HUDEP-2 (cell line): ENCODE results near the gene FXYD5.
A peak's percentile ranks its signal among the peaks of the same experiment; 100 is the strongest.
"Not testable (repeated sequence)": the region's sequence is repeated elsewhere in the genome, so short reads cannot be mapped to it uniquely, and the experiment has no call there.

Experiments used
- DNase-seq, 76 experiments: peaks; one replicate each; lab custom pipeline; 2025; ENCODE audit not compliant: unreplicated experiment in 76 of 76; lab: John Stamatoyannopoulos, UW

Gene FXYD5

DNA sequence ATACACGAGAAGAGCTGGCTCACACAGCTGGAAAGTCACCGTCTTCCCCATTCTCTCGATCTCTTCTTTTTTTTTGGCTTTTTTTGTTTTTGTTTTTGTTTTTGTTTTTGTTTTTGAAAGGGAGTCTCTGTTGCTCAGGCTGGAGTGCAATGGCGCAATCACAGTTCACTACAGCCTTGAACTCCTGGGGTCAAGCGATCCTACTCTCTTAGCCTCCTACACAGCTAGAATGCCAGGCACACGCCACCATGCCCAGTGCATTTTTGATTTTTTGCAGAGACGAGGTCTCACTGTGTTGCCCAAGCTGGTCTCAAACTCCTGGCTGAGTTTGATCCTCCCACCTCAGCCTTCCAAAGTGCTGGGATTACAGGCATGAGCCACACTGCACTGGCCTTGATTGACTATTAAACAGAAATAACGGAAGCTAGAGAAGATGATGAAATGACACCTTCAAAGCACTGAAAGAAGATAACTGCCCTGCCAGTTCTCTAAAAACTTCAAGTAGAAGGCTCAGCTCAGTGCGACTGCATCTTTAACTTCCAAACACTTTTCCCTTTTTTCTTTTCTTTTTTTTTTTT lies 34.9 kb upstream of the FXYD5 start:
- DNase-seq = no peak

GRCh38 chr19:35120492-35120891 lies 34.0 kb upstream of the FXYD5 start:
- no peak for DNase-seq

DNA sequence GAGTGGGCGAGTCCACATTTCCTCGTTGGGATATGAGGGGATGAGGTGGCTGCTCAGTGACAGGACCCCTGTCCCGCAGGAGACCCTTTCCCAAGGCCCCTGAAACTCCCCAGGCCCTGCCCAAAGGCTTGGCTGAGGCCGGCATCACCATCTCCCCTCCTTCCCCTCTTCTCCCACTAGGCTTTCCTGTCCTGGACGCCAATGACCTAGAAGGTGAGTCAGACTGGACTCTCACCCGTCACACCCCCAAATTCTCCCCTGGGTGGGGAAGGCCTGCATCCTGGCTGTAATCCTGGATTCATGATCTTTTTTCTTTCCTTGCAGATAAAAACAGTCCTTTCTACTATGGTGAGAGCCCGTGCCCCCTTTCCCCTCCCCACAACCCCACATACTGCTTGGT lies 33.6 kb upstream of the FXYD5 start:
- no peak for DNase-seq

GRCh38 chr19:35122687-35123551 lies 31.6 kb upstream of the FXYD5 start:
- DNase-seq = no peak

- peak in 37 of 76 experiments; percentile 16 to 66 (median 37) for DNase-seq
Observed at GRCh38 chr19:35123573-35123972, 31.0 kb upstream of the FXYD5 start.

DNA sequence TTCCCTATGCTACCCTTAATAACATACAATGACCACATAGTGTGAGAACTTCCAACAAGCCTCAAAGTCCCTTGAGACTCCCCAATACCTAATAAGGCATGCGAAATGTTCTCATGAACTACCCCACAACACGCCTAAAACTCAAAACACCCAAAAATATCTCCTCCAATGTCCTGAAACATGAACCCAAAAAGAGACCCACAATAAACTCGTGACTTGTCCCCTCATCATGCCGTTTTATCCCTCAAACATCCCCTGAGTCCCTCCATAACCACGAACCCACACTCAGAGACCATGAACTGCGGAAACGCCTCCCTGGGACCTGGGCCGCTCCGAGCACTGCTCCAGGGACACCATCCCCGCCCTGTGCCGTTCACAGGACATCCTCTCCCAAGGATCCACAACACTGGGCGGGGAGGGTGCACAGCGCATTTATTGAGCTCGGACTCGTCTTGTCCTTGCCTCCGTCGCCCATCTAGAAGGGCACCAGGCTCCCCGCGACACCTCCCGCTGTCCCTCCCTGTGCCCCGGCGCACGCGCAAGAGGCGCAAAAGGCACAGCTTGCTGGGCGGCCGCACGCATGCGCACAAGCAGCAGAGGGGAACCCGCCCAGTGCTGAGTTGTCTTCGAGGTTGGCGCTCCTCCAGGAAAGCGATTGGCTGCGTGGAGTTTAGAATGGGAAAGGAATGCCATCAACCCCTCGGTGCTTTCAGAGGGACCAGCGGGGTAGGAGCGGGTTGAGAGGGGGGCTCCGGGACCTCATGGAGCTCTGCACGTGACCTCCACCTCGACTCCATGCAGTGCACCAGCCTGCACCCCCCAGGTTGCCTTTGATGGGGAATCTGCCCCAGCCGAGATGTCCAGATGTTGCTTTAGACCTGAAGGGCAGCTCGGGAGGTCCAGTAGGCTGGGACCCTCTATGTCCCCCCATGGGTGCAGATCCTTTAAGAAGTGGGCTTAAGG lies 30.2 kb upstream of the FXYD5 start:
- DNase-seq = peak; percentile 71 to 98 (median 94)

DNA sequence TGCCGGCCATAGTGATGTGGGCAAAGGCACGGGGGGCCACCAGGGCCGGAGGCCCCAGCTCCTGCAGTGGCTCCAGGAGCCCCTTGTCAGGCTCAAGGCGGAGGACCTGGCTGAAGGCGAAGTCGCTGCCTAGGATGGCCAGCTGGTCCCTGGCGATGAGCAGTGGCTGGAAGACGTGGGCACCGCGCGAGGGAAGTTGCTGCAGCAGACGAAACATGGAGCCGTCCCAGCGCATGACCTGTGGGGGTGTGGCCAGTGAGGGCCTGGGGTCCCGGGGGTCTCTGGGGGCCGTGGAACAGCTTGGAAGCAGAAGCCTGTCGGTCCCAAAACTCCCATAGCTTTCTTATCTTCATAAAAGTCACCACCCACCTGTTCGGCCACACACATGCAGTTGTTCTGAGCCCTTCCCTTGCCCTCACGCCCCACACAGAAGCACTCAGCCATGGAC lies 29.2 kb upstream of the FXYD5 start:
- DNase-seq = no peak

GRCh38 chr19:35125749-35126623 lies 28.5 kb upstream of the FXYD5 start:
- DNase-seq = no peak

DNA sequence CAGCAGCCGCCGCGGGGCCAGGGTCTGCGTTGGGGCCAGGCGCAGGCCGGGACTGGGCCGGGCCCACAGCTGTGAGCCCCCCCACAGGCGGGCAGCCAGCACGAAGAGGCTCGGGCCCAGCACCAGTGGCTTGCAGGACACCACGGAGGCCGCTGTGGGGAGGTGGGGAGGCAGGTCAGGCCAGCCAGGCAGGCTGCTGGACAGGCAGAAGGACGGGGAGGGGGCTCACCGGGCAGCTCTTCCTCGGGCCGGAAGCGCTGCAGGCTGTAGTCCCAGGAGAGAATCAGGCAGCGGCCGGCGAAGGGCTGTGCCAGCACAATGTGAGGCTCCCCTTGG lies 27.9 kb upstream of the FXYD5 start:
- no peak for DNase-seq

DNA sequence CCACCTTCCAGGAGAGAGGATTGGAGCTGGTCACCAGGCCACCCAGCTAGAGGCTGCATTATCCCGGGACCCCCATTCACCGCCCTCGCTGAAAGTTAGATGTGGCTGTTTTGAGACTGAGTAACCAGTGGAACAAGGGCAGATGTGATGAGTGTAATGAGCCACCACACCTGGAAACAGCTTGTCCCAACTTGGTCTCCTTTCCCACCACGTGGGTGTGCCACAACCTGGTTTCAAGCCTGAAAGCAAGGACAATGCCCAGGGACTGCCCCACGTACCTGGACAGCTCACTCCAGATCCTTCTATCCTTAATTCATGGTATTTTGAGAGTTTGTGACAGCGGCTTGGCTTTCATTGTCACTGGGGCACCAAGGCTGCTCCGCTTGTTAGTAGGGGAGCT lies 26.7 kb upstream of the FXYD5 start:
- no peak for DNase-seq

DNA sequence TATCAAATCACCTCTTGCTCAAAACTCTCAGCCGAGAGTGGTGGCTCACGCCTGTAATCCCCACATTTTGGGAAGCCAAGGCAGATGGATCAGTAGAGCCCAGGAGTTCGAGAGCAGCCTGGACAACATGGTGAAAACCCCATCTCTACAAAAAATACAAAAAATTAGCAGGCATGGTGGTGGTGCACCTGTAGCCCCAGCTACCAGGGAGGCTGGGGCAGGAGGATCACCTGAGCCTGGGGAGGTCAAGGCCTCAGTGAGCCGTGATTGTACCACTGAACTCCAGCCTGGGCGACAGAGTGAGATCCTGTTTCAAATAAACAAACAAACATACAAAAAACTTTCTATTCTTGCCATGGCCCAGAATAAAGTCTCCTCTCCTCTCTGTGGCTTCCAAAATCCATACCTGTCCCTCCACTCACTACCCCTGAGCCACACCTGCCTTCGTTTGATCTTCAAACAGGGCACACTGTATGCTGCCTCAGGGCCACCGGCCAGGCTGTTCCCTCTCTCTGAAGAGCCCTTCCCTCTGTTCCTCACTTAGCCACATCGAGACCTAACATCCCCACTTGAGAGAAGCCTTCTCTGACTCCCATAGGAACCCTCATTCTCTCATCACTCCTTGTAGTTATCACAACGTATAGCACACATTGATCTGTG lies 26.0 kb upstream of the FXYD5 start:
- no peak for DNase-seq

DNA sequence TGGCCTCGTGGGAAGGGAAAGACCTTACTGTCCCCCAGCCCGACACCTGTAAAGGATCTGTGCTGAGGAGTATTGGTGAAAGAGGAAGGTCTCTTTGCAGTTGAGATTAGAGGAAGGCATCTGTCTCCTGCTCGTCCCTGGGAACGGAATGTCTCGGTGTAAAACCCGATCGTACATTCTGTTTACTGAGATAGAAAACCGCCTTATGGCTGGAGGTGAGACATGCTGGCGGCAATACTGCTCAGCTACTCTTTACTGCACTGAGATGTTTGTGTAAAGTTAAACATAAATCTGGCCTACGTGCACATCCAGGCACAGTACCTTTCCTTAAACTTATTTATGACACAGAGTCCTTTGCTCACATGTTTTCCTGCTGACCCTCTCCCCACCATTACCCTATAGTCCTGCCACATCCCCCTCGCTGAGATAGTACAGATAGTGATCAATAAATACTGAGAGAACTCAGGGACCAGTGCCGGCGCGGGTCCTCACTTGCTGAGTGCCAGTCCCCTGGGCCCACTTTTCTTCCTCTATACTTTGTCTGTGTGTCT lies 24.7 kb upstream of the FXYD5 start:
- not testable (repeated sequence) for DNase-seq

GRCh38 chr19:35130761-35131720 lies 23.5 kb upstream of the FXYD5 start:
- DNase-seq = no peak

GRCh38 chr19:35132254-35132653 lies 22.3 kb upstream of the FXYD5 start:
- DNase-seq = no peak

DNA sequence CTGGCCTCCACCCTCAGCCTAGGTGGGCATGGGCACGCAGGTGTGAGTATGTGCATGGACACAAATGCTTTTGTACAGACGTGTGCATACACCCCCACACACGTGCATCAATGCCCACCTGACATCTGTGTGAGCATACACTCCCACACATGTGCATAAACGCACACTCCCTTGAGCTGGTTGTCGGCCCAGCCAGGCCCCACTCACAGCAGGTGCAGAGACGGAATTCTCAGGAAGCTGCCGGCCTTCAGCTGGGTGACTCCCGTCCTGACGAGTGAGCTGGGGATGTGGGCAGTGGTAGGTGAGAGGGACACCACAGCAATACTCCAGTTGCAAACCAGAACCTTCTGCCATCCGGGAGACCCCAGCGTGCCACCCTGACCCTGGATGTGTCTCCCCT lies 20.7 kb upstream of the FXYD5 start:
- DNase-seq = no peak

GRCh38 chr19:35134601-35135242 lies 19.8 kb upstream of the FXYD5 start, which contains the start of gene LGI4:
Gene LGI4, minus strand, starts transcription at chr19:35135059. Its CDS starts 379 bp downstream, at chr19:35134680.
- no peak for DNase-seq

DNA sequence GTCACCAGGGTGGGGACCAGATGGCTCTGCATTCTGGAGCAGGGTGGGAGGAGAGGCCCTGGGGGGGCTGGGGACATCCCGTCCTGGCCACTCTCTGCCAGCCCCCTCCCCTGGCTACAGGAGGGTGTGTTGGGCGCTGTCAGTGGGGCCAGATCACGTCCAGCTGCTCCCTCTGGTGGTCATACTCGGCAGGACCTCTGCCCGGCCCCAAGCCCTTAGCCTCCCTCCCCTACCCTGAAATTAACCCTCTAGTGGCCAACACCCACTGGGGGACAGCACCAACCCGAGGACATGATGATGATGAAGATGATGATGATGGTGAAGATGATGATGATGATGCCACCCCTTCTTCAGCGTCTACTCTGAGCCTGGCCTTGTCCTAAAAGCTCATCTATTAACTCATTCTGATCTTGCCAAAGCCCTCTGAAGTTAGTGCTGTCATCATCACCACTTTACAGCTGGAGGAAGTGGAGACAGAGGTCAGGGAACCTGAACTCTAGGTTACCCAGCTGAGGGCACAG lies 19.1 kb upstream of the FXYD5 start:
- peak in 64 of 76 experiments; percentile 15 to 78 (median 56) for DNase-seq
